HuH-7.5 (cell line): ENCODE measurements around the gene CLEC18A.
A peak's percentile ranks its signal among the peaks of the same experiment; 100 is the strongest.
"Not testable (repeated sequence)": the region's sequence is repeated elsewhere in the genome, so short reads cannot be mapped to it uniquely, and the experiment has no call there.

Experiments used
- DNase-seq: peaks from one replicate; pipeline ENCODE4 v3.0.0; 2011; ENCODE audit warnings: low spot score

The CLEC18A gene

DNA sequence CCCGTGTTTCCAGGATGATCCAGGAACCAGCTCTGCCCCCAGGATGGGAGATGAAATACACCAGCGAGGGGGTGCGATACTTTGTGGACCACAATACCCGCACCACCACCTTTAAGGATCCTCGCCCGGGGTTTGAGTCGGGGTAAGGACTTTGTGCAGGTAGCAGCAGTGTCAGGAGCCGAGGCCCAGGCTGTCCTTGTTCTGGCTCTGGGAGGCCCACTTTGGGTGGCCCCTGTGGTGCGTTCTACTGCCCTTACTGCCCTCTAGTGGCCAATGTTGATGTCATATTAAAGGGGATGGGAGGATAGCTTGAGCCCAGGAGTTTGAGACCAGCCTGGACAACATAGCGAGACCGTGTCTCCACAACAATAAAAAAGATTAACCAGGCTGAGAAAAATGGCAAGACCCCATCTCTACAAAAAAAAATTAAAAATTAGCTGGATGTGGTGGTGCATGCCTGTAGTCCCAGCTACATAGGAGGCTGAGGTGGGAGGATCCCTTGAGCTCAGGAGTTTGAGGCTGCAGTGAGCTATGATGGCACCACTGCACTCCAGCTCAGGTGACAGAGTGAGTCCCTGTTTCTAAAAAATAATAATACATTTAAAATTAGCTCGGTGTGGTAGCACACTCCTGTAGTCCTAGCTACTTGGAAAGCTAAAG lies 20.9 kb upstream of the CLEC18A start:
- DNase-seq: peak; percentile 90

DNA sequence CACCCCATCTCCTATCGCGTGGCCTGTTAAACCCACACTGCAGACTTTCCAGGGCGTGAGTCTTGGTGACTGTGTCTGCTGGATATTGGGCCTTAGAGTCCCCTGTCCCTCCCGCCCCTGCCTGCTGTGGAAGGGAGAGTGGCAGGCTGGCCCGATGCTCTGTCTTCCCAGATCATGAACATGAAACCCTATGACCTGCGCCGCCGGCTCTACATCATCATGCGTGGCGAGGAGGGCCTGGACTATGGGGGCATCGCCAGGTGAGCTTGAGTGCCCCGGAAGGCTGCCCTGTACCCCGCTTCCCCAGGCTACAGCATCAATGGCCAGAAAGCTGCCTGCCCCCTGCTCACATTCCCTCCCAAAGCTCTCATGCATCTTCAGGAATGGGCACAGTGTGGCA lies 19.5 kb upstream of the CLEC18A start:
- no peak for DNase-seq

DNA sequence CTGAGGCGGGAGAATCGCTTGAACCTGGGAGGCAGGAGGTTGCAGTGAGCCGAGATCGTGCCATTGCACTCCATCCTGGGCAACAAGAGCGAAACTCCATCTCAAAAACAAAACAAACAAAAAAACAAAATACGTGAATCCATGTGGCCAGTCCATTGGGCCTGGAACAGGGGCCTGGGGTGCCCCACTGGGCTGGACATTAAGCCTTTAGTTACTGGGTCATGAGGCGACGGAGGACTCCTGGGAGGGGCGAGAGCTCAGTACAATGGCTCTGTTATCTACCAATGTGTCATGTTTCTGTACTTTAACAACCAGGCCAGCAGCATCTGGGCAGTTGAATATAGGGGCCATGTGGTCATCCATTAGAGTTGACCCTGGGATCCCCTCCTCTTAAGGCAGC lies 18.9 kb upstream of the CLEC18A start:
- no peak for DNase-seq

DNA sequence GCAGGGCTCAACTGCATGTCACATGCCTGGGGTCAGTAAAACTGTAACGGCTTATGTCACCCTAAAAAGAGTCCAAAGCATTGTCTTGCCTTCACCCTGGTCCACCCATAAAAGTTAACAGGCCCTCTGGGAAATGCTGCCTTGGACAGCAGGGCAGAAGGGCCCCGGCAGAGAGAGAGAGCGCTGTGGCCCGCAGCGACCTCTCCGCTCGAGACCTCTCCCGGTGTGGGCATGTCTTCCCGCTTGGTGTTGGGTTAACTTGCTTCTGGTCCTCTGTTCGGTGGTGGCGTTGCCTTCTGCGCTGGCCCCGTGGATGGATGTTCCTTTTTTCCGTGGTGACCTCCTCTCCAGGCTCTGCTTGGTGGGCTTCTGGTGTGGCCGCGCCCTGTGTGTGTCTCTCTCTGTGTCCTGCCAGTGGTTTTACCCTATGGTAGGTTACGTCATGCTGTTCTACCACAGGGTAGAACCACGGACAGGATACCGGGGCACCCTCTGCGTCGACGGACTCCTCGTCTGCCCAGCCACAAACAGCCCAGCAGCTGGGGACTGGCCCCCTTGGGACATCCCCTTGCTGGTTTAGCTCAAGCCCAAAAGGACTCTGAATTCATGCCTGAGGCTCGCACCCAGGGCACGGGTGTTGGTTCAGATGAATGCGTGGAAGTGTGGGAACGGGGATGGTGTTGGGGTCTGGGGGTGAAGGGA lies 18.3 kb upstream of the CLEC18A start:
- no peak for DNase-seq

DNA sequence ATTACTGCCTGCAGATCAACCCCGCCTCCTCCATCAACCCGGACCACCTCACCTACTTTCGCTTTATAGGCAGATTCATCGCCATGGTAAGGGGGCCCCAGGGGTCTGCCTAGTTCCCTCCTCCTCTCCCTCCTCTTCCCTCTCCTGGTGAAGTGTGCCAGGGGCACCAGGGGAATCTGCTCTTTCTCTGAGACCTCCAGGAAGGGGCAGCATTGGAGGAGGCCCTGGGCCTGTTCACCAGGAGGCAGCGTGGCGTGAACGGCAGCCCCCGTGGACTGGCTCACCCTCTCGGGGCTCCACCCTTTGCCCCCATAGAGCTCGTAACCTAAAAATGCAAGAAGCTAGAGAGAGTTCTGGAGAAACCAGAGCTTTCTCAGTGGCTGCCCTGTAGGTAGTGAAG lies 17.1 kb upstream of the CLEC18A start:
- DNase-seq: no peak

DNA sequence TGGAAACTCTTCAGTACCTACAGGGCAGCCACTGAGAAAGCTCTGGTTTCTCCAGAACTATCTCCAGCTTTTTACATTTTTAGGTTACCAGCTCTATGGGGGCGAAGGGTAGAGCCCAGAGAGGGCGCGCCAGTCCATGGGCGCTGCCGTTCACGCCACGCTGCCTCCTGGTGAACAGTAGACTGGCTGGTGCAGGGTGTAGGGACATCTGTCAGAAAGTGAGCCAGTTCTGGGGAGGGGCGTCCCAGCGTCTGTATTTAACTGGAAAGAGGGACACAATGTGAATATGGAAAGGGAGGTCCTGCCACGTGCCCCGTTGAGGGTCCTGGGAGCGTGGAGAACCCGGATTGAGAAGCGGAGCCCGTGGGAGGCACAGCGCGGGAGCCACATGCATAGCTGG lies 16.4 kb upstream of the CLEC18A start:
- DNase-seq: no peak

DNA sequence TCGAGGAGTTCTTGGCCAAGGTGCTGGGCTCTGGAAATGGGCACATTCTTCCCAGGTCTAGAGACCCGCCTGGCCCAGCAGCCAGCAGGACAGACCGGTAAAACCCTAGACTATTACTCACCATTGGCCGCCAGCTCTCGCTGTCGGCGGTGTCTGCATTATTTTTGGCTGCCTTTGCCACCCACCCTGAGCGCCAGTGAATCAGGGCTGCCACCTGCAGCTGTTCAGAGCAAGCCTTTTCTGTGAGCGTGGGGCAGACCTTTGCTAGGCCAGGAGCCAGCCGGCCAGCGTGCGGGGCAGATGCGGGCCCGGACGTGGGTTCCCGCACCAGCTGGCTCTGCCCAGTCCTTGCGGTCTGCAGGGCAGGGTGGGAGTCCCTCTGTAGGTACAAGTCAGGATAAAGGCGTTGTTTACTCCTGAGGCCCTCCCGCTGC lies 15.8 kb upstream of the CLEC18A start:
- no peak for DNase-seq

DNA sequence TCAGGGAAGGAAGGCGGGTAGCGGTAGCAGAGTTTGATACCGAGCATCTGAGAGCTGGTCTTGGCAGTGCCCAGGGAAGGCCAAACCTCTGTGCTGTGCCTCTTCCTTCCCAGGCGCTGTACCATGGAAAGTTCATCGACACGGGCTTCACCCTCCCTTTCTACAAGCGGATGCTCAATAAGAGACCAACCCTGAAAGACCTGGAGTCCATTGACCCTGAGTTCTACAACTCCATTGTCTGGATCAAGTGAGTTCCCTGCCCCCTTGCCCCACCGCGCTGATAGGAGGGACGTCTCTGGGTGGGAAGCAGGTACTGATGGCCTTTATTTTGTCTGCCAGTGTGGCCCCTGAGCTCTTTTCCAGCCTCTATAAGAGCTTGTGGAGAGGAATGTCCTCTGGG lies 15.4 kb upstream of the CLEC18A start:
- no peak for DNase-seq

DNA sequence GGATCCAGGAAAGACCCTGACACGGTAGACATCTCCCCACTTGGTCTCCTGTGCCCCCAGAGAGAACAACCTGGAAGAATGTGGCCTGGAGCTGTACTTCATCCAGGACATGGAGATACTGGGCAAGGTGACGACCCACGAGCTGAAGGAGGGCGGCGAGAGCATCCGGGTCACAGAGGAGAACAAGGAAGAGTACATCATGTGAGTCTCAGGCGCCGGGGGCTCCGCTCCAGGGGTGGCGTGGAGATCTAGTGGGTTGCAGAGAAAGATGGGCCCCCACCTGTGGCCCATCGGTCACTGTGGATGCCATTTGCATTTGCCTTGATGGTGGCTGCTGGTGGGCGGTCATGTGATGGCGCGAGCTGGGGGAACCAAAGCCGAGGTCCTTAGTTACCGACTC lies 14.9 kb upstream of the CLEC18A start:
- no peak for DNase-seq

DNA sequence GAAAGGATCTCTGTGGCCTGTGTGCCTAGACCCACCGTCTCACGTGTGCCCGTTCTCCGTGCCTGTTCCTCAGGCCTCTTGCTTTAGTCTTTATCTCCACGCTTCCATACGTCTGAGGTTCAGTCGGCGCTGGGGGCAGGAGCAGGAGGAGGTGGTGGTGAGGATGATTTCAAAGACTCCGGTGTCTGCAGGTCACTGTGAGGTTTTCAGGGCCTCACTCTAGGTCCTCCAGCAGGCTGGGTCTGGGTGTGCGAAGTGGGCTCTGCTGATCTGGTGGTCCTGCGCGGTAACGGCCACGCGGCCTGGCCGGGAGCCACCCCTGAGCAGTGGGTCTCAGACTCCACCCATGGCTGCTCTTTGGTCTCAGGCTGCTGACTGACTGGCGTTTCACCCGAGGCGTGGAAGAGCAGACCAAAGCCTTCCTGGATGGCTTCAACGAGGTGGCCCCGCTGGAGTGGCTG lies 14.4 kb upstream of the CLEC18A start:
- DNase-seq: no peak

DNA sequence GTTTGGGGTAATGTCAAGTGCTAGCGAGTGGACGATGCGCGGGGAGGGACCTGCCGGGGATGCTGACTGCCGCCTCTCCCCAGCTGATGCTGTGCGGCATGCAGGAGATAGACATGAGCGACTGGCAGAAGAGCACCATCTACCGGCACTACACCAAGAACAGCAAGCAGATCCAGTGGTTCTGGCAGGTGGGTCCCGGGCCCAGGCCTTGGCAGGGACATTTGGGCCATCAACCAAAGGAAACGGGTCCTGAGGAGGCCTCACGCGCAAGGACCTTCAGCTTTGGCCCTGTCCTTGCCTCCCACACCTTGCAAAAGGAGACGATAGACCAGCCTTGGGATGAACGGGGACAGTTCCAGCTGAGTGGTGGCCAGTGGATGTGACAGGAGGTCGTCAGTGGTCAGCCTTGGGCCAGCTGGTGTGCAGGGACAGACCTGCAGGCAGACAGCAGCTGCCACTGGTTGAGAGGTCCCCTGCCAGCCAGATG lies 13.6 kb upstream of the CLEC18A start:
- peak; percentile 45 for DNase-seq

DNA sequence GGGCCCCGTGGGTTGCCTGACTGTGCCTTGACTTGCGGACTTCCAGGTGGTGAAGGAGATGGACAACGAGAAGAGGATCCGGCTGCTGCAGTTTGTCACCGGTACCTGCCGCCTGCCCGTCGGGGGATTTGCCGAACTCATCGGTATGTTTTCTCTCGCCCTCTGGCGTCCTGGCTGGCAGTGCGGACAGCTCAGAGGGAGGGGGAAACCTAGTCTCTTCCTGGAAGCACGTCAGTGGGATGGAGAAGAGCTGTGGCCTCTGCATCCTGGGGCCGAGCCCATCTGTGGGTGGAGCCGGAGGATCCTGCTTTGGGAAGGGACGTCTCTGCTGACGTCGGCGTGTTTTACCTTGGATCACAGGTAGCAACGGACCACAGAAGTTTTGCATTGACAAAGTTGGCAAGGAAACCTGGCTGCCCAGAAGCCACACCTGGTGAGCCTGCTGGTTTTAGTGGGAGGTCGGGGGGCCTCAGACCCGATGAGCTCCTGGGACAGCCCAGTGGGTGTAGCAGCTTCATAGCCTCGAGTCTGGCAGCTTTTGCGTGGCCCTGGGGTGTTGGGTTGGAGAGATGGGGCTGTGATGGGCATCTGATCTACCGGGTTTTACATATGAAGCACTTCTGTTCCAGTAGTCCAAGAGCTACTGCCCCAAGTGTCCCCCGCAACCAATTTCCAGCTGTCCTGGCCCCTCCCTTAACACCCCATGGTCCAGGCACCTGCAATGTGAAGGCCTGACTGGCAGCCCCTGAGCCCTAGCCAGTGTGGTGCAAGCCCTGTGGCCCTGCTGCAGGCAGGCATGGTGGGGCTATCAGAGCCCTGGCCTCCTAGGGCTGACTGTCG lies 11.9 kb upstream of the CLEC18A start:
- DNase-seq: no peak

DNA sequence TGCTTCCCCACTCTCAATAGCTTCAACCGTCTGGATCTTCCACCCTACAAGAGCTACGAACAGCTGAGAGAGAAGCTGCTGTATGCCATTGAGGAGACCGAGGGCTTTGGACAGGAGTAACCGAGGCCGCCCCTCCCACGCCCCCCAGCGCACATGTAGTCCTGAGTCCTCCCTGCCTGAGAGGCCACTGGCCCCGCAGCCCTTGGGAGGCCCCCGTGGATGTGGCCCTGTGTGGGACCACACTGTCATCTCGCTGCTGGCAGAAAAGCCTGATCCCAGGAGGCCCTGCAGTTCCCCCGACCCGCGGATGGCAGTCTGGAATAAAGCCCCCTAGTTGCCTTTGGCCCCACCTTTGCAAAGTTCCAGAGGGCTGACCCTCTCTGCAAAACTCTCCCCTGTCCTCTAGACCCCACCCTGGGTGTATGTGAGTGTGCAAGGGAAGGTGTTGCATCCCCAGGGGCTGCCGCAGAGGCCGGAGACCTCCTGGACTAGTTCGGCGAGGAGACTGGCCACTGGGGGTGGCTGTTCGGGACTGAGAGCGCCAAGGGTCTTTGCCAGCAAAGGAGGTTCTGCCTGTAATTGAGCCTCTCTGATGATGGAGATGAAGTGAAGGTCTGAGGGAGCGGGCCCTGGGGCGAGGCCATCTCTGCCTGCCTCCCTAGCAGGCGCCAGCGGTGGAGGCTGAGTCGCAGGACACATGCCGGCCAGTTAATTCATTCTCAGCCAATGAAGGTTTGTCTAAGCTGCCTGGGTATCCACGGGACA lies 11.1 kb upstream of the CLEC18A start:
- no peak for DNase-seq

DNA sequence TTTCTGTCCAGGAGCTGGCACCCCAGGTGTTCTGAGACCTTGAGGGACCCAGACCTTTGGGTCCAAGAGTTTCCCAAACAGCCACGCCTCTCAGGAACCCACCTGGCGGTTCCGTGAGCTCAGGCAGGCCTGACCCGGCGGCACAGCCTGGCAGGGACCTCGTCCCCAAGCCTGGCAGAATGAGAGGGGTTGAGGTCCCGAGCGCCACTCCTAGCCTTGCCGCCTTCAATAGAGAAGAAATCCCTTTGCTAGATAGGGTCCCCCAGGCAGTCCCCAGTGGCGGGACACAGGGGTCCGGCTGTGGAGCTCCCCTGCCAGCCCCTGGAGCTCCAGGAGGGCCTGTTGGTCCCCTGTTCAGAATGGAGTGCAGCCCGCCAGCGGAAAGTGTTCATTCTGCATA lies 10.5 kb upstream of the CLEC18A start:
- DNase-seq: no peak

DNA sequence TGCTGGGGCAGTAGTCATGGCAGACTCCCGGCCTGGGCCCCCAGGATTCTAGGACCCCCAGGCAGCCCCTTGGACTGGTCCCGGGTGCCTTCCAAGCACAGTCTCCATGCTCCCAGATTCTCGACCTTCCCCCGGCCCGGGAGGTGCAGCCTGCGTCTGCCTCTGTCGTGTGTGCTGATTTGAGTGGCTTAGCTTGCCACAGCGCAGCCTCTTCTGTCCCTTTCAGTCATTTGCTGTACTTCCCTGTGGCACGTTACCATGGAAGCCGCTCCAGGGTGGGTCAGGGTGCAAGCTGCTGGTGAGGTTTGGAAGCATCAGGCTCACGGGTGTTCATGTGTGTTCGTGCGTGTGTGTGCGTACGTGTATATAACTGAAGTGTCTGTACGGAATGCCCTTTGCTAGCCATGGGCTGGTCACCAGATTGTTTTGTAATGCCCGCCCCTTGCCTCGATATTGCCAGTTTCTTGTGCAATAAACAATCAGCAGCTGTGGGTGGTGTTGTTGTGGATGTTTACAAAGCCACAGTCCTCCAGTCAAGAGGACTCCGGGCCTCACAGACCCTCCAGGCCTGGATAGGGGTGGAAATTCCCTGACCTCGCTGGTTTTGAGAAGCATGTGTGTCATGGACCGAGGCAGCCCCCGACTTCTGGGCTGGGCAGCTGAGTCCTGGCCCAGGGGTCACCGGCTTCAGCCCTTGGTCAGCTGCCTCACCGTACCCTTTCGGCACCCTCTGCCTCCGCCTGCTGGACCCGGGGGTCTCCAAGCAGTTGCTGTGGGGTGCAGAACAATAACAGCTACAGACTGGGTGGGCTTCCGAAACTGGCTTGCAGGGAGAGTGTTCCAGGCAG lies 9.7 kb upstream of the CLEC18A start:
- no peak for DNase-seq

DNA sequence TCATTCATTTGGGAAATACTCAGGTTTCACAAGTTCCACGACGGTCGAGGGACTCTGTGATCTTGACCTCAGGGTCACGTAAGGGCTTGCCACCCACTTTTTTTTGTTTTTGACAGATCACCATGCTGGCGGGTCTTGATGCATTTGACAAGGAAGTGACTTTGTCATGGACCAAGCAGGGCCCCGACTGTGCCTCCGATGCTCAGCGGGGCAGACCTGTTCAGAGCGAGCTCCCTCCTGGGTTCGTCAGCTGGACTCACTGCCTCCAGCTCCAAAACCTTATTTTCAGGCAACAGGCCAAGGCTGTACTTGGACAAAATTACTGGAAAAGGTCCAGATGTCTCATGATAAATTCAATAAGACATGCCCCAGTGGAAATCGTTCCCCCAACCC lies 9.0 kb upstream of the CLEC18A start:
- no peak for DNase-seq

DNA sequence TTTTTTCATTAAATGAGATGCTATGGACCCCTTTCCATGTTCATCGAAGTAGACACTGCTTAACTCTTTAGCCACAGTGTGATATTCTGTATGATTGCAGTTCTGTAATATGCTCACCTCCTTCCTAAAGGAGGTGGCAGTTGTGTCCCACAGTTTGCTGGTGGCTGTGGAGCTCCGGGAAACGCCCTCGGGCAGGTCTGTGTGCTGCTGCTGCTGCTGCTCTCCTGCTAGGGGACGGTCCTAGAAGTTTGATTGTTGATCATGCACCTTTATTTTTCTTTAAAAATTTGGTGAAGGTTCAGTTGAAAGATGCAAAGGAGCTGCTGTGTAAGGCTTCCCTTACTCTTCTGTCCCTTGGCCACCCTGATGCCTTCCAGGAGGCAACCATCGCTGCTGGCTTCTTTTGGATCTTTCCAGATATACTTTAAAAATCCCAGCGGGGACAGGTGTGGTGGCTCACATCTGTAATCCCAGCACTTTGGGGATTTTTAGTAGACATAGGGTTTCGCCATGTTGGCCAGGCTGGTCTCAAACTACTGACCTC lies 8.4 kb upstream of the CLEC18A start:
- DNase-seq: no peak

DNA sequence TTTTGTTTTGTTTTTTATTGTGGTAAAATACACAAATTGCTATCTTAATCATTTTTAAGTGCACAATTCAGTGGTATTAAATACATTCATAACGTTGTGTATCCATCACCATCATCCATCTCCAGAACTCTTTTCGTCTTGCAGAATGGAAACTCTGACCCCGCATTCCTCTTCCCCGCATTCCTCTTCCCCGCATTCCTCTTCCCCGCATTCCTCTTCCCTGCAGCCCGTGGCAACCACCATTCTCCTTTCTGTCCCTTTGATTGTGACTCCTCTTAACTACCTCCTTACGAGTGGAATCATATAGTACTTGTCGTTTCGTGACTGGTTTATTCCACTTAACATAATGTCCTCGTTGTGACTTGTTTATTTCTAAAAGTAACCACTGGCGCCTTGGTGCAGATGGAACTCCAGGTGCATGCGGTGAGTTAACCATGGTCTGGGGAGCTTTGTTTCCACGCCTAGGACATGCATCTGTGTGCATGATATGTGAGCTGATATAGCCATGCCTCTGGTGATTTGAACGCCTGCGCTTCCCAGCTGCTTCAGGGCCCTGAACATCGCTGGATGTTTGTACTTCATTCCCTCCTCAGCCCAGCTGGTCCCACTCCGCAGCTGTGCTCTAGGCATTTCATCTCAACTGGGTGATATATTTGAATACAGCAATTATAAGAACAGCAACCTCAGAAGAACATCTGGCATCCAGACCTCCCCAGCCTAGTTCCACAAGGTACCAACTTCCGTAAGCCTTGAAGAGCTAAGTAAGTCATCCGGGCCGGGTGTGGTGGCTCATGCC lies 7.7 kb upstream of the CLEC18A start:
- DNase-seq: not testable (repeated sequence)

DNA sequence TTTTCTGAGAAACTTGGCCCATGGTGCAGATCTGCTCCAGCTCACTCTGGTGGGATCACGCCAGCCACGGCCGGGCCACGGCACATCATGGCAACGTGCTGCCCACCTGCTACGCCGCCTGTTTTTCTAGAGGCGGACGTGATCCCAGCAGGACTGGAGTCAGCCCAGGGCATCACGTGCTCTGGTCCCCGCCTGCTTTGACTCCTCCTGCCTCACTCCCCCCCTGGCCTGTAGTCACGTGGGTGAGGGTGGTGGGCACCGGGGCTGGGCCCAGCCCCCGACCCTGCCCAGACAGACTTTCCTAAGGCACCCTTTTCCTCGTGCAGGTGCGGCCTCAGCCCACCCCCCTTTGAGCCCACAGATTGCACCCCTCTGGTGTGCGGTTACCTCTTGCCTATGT lies 723 bp upstream of the CLEC18A start:
- not testable (repeated sequence) for DNase-seq

DNA sequence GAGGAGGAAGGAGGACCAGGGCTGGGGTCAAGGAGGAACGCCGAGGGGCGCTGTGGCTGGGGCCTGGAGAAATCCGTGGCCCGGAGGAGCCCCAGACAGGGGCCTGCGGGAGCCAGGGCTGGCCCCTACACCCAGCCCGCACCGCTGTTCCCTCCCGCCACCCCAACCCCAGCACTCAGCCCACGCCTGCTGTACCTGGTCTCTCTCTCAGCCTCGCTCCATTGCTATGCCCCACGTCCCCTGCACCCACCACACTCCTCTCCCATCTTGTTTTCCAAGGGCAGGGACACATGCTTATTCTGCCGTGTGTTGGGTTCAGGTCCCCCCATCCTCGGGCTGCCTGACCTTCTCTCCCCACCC lies 518 bp downstream of the CLEC18A start:
- DNase-seq: not testable (repeated sequence)
